22Rv1 (cell line): ENCODE measurements around the gene SNRPE.
A peak's percentile ranks its signal among the peaks of the same experiment; 100 is the strongest.

Experiments used
- H3K27ac ChIP-seq: fragments of 450-650 bp; 2 replicates; pipeline ENCODE4 v1.5.1; 2017
- CTCF ChIP-seq: fragments of 450-650 bp; IDR thresholded peaks from 2 replicates; pipeline ENCODE4 v1.5.1; 2017; ENCODE audit warnings: mild to moderate bottlenecking
- ZFX ChIP-seq: fragments of 450-650 bp; IDR thresholded peaks from 2 replicates; pipeline ENCODE4 v1.6.1; 2017; ENCODE audit warnings: antibody characterized with exemption, borderline replicate concordance

SNRPE gene

GRCh38 chr1:203888807-203889251 lies 27.4 kb downstream of the SNRPE start:
- H3K27ac ChIP-seq, result no peak overlapping the region
- TF ChIP-seq CTCF, result no peak
- TF ChIP-seq ZFX, result no peak

GRCh38 chr1:203891950-203892349 lies 30.6 kb downstream of the SNRPE start:
- TF ChIP-seq ZFX (no peak), CTCF (no peak)
- no peak overlapping the region for H3K27ac ChIP-seq

- TF ChIP-seq CTCF (no peak), ZFX (no peak)
These were observed 37.3 kb downstream of the SNRPE start for GRCh38 chr1:203898458-203899352.

GRCh38 chr1:203899353-203899716 lies 37.9 kb downstream of the SNRPE start:
- H3K27ac ChIP-seq, result peak overlapping the region; percentile 45

More at GRCh38 chr1:203898458-203899352, 37.3 kb downstream of the SNRPE start:
- H3K27ac ChIP-seq, result peak overlapping the region; percentile 45

GRCh38 chr1:203899869-203900714 lies 38.7 kb downstream of the SNRPE start:
- H3K27ac ChIP-seq, result peak overlapping the region; percentile 45
- TF ChIP-seq CTCF, result no peak
- TF ChIP-seq ZFX, result no peak

More at GRCh38 chr1:203899353-203899716, 37.9 kb downstream of the SNRPE start:
- TF ChIP-seq CTCF (no peak), ZFX (no peak)

GRCh38 chr1:203901581-203901980 lies 40.2 kb downstream of the SNRPE start:
- H3K27ac ChIP-seq, result no peak overlapping the region
- TF ChIP-seq CTCF (no peak), ZFX (no peak)
